Activated T-cell treated with anti-CD3 and anti-CD28 coated beads for 4 hours (primary cell): ENCODE data around the gene GJA3.
"Not testable (repeated sequence)": the region's sequence is repeated elsewhere in the genome, so short reads cannot be mapped to it uniquely, and the experiment has no call there.

ENCODE experiments used
- DNase-seq: peaks from one replicate; pipeline ENCODE4 v3.0.0-alpha.2; 2020

GJA3 gene

DNA sequence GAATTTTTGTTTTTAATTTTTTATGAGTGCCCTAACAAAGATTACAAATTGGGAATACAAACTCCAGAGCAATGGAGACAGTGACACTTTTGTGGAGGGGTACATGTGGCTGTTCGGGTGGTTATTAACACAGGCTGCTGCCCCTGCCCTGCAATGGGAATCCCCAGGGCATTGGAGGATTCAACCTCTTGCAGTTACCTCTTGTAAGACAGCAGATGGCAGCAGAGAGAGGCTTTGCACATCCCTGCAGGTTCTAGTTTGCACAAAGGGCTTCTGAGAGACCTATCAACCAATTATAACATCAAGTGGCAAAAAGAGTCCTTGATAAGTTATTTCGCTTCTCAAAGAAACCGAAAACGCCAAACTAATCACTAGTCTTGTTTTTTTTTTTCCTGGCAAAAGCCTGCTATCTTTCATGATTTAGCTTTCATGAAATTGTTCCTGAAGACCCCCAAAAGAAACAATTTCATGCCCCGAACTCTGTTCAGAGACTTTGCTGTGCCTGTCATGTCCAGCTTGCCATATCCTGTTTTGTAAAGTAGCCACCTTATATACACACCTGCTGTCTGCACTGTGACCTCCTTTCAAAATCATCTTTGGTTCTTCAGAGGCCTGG lies 21.5 kb upstream of the GJA3 start:
- DNase-seq: peak; percentile 29

DNA sequence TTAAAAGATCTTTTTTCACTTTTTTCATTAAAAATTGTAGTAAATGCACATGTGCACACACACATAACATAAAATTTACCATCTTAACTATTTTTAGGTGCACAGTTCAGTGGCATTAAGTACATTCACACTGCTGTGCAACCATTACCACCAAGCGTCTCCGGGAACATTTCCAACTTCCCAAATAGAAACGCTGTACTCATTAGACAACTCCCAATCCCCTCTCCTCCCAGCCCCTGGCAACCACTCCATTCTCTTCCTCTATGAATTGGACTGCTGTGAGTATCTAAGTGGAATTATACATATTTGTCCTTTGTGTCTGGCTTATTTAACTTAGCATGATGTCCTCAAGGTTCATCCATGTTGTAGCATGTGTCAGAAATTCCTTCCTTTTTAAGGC lies 20.3 kb upstream of the GJA3 start:
- DNase-seq: no peak

DNA sequence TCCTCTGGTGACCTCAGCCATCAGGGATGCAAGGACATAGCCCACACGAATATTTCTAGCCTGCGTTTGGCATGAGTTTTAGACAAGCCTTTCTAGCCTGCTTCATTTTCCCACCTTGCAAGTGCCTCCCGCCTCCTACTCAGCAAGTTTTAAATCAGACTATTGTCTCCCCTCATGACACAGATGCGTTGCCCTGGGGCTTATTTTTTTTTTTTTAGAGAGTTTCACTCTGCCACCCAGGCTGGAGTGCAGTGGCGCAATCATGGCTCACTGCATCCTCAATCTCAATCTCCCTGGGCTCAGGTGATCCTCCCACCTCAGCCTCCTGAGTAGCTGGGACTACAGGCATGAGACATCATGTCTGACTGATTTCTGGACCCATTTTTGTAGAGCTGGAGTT lies 17.3 kb upstream of the GJA3 start:
- no peak for DNase-seq

DNA sequence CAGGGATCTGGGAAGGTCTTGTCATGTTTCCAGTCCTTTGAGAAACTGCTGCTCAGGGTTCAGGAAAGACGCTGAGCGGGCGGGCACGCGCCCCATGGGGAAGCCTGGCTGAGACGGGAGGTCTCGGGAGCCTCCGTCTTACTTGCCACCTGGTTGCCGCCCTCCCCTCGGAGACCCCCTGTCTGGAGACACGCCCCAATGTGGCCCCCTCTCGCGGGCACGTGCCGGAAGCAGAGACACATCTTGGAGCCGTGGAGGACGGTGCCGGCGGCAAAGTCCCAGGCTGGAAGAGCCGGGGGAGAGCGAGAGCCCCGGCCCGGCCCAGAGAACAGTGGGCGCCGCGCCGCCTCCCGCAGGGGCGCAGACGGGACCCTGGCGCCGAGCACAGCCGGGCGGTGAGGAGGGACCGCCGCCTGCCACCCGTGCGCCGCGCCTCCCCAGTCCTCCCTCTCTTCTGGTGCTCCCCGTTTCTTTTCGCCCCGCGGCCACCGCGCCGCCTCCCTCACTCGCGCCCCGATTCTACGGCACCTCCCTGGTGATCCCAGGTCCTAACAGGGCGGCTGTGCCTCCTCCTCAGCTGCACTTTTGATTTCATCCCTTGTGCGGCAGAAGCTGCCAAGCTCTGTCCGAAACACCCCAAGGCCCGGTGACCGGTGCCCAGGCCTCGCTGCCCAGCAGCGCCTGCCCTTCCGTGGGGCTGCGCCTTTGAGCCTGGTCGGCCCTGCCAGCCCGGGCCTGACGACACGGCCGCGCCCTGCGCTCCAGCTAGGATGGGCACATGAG lies 16.4 kb upstream of the GJA3 start:
- DNase-seq: no peak

DNA sequence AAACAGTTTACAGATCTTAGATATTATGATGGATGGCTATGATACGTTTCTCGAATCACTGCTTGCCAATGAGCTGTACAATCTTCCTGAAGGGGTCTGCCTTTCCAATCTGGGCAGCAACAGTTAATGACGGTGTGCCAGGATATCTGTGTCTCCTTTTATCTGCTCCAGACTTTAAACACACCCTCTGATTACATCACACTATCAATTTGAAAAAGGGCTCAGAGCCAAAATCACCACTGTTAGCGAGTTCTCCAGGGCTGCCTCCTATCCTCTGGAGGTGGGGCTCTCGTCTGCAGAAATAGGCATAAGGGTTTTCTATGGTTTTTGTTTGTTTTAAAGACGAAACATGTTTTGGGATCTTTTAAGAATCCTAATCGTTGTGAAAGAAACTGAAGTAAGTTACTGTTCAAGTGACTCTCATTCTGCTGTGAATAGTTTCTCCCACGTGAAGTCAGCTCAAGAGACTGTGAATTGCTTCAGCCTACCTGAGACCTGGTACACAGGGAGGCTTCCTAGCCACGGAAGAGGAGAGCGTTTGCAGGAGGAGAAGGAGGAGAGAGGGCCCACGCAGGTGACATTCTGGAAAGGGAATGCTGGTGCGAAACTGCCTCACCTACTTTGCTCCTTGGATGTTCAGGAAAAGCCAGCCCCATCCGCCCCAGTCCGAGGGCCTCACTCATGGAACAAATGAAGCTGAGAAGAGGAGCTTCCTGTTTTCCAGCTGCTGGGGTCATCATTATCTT lies 15.2 kb upstream of the GJA3 start:
- no peak for DNase-seq

DNA sequence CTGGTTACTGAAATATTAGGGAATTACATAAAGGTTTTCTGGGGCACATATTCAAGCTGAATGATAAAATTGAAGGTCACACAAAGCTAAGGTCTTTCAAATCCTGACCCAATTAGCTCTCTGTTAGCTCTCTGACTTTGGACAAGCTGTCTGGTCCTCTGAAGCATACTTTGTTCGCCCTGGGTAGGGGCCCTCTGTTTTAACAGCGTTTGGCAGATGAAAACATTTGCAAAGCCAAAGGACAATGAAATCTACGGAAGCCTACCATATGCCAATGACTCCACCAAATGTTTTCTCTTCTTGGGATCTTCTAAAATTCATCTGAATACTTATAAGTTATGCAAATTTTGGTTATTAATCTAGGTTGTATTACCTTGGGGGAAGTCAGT lies 14.5 kb upstream of the GJA3 start:
- DNase-seq: no peak

DNA sequence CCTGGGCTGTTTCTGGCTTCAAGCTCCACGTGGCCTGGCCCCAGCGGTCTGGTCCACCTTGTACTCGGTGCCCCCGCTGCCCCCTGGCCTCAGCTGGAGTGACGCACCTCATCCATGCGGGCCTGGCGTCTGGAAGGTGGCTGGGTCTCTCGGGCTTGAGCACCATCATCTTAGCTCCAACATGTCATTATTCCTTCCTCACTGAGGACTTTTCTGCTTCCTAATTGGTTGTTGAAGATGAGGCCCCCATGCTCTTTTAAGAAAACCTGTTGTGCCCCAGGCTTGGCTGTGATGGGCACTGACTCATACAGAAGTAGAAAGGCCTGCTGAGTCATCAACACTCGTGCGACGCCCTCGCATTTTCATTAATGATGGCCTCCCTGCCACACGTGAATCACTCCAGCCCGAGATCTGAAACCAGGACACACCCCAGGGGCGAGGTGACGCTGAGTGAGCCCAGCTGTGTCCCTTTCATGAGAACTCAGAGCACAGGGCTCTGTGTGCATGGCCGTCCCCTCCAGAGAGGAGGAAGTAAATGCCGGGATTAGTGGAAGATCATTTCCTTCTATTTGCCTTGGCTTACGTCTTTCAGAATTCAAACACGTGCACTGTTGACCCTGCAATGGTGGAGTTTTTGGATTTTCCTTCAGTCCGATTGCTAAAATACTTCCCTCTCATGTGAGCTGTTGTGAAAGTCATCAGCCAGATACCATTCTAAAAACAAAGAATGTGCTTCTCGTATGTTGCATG lies 14.0 kb upstream of the GJA3 start:
- peak; percentile 64 for DNase-seq

DNA sequence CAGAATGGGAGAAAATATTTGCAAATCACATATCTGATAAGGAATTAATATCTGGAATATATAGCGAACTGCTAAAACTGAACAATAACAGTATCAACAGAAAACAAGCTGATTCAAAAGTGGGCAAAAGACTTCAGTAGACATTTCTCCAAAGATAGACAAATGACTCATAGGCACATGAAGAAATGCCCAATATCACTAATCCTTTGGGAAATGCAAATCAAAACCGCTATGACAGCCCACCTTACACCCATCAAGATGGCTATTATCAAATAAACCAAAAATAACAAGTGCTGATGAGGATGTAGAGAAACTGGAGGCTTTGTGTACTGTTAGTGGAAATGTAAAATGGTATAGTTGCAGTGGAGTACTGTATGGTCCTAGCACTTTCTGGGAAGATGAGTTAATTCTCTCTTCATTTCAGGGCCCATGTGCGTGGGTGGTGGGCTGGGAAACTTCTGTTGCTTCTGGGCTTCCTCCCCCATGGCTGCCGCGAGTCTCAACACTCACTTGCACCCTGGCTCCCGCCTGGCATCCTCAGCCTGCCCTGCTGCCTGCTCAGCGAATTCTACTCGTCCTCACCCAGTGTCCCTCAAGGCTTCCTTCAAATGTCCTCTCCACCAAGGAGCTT lies 12.4 kb upstream of the GJA3 start:
- DNase-seq: no peak

DNA sequence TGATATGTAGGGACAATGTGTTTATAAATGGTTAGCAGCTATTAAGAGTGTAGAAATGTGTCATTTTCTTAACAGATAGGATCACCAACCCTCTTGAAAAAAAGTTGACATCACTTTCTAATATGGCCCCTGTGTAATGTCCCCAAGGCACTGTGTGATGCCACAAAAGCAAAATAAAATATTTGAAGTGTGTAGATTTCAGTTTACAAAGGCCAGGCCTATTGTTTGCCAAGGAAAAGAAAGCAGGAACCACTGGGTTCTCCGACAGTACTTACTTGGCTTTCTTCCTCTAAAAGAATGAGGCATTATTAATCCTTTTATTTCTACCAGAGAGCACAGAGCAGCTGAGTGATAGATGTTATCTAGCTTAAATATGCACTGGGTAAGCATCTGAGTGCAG lies 10.5 kb upstream of the GJA3 start:
- no peak for DNase-seq

DNA sequence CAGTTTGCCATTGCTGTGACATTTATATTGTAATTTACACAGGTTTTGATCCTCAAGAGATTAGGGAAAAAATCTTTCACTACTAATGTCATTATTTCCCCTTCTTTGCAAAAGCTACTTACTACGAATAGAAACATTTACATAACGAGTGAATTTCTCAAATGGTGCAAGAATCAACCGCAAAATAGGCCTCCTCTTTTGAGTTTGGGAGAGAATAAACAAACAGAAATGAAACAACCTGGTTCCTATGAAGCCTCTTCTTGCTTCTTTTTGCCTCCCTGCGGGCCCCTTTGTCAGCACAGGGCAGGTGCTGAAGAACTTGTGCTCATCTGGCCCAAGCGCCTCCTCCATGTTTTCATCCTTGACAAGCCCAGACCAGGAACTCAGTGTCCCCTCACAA lies 10.1 kb upstream of the GJA3 start:
- DNase-seq: no peak

DNA sequence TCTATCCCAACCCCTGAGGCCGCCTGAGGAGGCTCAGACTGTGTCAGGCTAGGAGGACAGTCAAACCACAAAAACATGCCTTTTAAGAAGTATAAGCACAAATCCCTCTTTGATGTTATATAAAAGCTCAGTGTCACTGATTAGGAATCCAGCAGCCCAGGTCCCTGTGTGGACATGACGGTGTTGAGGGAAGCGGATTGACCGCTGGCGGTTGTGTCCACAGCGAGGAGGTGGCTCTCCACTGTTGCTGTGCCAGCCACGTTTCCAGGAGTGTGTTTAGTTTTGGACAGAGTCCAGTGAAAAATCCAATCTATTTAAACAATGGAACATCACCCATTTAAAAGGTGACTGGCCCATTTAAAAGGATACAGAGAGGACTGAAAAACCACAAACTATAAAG lies 7.5 kb upstream of the GJA3 start:
- DNase-seq: no peak

DNA sequence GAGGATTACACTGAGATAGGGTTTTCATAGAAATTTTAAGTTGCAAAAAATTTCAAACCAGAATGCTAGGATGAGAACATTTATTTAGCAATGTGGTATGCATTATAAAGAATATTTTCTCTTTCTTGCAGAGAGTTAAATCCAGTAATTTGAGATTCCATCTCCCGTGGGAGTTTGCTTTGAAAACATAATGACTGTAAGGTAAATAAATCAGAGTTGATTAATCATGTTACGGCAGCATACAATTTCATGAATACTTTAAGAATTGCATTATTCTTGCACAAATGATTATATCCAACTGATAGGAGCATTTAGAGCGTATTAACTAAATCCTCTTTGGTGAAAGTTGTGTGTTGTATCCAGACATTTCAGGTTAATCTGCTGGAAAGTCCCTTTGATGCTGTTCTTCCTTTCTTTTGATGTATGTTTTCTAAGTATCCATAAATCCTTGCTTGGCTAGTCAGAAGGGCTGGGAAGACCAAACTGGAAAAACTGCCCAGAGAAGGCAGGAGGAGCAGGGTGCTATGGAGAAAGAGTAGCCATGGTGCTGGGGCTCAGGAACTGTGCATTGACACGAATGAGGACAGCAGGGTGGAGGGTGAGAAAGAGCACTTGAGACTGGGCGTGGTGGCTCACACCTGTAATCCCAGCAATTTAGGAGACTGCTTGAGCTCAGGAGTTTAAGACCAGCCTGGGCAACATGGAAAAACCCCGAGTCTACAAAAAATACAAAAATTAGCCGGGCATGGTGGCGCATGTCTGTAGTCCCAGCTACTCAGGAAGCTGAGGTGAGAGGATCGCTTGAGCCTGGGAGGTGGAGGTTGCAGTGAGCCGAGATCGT lies 4.8 kb upstream of the GJA3 start:
- DNase-seq: no peak

DNA sequence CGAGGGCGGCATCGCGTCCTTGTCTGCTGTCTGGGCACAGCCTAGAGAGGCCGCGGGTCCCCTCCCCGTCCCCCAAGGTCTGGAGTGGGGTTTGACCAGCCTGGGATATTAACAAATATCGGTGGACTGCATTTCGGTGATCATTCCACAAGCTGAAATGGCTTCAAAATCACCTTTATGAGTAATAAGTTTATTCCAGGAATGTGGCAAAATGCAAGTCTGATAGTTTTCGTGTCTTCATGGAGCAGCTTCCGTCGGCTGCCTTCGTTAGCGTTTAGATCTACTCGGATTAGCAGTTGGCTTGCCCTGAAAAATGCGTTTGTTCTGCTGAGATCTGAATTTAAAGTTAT lies 1.1 kb upstream of the GJA3 start:
- DNase-seq: no peak

DNA sequence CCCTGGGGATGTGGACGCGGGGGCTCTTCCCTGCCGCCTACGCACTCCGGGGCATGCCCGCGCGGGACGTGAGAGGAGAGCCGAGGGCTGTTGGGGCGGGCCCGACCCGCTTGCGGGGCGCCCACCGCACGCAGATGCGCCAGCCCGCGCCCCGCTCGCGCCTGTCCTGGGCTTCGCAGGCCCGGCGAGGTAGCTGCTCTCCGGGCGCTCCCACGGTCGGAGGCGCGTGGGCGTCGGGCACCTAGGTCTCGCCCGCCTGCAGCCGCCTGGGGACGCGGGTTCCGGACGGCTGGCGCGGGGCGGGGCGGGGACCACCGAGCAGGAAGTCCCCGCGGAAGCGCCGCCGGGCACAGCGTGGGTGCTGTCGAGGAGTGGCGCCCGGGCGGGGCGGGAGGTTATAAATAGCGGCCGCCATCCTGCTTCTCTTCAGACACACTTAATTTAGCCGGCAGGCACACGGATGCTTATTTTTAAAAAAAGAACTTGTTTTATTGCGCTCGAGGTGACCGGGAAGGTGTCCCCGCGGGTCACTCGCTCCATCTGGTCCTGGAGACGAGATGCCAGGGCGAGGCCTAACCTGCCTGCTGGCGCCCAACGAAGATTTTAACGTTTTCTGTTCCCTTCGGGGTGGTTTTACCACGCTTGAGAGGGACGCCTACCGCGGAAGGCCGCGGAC lies 561 bp upstream of the GJA3 start:
- DNase-seq: peak; percentile 45

DNA sequence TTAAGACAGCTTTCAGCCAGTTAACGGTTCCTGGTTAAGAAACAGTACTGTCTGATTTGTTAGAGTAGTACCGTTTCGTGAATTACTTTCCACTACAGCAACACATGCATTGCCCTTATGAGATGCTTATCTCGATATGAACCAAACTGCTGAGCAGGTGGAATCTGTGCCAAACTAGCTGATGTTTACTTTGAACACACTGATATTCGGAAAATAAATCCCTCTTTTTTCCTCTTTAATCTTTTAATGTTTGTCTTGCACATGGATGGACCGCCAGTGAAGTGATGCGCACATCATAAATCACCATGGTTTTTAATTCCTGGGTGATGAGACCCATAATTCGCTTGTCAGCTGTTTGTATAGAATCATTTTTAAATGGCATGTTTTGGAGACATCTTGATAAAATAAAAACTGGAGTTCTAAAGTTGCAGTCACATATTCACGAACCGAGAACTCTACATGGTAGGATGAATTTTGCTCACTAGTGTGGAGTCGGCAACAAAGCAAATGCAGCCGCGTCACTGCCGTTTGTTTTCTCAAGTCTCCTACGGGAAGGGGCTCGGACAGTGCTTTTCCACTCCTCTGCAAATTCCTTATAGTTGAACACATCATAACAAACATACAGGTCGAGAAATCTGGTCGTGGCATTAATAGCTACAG lies 1.1 kb downstream of the GJA3 start:
- no peak for DNase-seq

DNA sequence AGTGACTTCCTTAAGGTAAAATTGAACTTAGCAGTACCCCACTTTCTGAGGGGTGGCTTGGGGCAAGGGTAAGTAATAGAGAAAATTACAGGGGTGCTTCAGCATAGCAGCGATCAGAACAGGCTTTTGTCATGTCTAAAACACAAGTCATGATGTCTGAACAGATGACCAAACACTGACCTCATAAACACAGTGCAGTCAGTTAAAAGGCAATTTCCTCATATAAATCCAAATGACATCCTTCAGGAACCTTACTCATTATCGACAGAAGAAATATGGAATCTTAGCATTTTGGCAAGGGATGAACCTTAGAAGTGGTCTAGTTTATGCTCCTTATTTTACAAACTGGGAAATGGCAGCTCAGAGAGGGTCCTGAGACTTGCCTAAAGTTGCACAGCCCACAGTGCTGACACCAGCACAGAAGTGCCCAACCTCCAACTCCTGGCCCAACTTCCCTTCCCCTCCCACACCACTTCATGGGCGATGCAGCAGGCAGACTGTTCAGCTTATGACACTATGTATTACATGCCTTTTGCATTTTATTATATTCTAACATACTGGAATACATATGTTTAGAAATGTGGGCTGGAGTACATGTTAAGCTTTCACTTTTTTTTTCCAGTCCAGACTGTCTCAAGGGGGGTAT lies 3.6 kb downstream of the GJA3 start:
- DNase-seq: no peak

DNA sequence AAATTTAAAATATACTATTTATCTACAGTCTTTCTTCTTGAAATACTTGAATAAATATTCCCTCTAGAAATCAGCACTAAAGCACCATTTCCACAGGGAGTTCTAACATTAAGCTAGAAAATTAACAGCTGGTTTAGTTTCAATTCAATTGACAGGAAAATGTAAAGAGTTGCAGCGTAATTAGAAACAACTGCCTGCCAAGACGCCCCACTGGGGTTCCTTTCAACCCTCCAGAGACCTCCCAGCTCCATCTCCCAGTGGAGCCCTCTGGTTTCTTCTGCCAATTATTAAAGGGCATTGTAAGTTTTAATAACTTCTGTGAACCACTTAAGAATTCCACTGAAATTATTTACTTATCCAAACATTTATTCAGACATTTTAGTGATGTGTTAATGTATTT lies 4.2 kb downstream of the GJA3 start:
- no peak for DNase-seq

DNA sequence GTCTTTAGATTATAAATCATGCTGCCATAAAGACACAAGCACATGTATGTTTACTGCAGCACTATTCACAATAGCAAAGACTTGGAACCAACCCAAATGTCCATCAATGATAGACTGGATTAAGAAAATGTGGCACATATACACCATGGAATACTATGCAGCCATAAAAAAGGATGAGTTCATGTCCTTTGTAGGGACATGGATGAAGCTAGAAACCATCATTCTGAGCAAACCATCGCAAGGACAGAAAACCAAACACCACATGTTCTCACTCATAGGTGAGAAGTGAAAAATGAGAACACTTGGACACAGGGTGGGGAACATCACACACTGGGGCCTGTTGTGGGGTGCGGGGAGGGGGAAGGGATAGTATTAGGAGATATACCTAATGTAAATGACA lies 7.6 kb downstream of the GJA3 start:
- DNase-seq: not testable (repeated sequence)

DNA sequence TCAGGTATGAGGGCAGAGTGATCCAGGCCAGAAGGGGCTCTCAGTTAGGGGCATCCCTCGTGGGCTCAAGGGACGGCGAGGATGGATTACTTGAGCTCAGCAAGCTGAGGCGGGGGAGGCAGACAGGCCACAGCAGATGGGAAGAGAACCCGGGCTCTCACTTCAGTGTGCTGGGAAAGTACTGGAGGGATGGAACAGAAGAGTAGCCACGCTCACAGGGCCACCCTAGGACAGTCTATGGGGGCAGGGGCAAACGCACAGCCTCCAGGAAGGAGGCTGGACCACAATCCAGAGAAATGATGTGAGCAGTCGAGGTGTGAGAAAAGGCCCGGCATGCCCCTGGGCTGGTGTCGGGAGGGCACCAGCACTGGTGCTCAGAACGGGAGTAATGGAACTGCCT lies 9.2 kb downstream of the GJA3 start:
- no peak for DNase-seq

DNA sequence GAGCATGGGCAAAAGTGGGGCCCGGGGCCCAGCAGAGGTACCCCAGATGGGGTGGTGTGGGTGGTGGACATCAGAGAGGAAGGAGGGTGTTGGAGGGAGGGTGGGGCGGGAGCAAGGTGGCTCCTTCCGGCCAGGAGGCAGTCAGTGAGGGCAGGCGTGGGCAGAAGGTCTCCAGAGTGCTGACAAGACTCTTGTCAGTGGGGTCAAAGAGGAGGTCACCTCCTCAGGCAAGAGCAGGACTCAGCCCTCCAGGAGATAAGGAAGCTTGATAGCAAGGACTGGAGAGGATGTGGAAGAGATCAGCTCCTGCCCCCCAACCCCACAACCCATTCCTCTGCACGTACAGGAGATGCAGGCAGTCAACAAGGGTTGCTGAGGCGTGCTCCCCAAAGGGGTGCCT lies 9.8 kb downstream of the GJA3 start:
- DNase-seq: no peak

DNA sequence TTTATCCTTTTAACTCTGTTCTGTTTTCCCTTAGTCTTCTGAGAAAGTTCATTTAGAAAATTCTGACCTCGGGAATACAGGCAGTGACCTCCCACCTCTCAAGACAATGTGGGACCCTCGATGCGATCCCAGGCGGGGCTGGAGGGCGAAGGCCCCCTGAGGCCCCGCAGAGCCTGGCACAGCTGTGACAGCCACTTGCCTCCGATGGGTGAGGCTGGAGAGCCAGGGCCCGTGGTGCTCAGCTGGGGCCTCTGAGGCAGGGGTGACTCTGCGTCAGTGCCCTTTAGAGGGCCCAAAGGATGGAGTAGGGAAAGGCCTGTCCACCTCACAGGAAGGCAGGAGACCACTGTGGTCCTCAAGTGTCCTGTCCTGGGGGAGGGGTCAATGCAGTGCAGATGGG lies 10.3 kb downstream of the GJA3 start:
- DNase-seq: no peak
